HG02798 (cell line): ENCODE data around the gene OAF.
"Not testable (repeated sequence)": the region's sequence is repeated elsewhere in the genome, so short reads cannot be mapped to it uniquely, and the experiment has no call there.

ENCODE experiments used
- ATAC-seq: cut with Tn5 transposase; IDR thresholded peaks from one replicate; pipeline ENCODE4 v1.9.1; 2021; ENCODE audit warnings: mild to moderate bottlenecking; ENCODE audit not compliant: unreplicated experiment, poor library complexity

Gene OAF

GRCh38 chr11:120259241-120259640 is 48.4 kb downstream of the OAF start:
- no peak for ATAC-seq

- ATAC-seq, result no peak
Measured at GRCh38 chr11:120259988-120260565, 49.2 kb downstream of the OAF start.

DNA sequence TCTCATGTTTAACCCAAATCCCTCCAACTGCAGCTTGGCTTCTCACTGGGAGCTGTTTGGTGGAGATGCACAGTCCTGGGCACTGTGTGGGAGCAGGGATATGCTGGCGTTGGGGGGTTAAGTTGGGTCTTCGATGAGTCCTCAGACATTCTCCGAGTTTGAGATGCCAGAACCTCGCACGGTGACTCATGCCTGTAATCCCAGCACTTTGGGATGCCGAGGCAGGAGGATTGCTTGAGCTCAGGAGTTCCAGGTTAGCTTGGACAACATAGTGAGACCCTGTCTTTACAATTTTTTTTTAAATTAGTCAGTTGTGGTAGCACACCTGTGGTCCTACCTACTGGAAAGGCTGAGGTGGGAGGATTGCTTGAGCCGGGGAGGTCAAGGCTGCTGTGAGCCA is 49.8 kb downstream of the OAF start:
- ATAC-seq, result no peak

DNA sequence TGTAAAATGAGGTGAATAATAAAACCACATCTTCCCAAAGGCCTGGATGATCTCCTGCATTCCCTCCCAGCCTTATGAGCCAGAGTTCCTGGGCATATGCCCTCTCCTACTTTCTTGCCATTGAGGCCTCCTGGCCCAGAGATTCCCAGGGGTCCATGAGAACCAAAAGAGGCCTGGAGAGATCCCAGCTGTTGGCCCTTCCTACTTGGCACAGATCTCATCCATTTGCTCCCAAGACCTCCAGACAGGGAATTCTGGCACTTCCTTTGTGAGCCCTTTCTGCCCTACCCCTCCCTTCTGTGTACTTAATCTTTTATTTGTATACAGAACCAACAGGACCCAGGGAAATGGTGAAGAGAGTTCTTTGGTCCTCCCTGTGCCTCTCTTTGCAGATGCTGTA is 50.5 kb downstream of the OAF start:
- ATAC-seq, result no peak

- no peak for ATAC-seq
Measured at GRCh38 chr11:120261931-120262330, 51.1 kb downstream of the OAF start.

GRCh38 chr11:120267319-120267718 is 56.5 kb downstream of the OAF start:
- no peak for ATAC-seq

GRCh38 chr11:120268686-120269085 is 57.9 kb downstream of the OAF start:
- ATAC-seq, result no peak

DNA sequence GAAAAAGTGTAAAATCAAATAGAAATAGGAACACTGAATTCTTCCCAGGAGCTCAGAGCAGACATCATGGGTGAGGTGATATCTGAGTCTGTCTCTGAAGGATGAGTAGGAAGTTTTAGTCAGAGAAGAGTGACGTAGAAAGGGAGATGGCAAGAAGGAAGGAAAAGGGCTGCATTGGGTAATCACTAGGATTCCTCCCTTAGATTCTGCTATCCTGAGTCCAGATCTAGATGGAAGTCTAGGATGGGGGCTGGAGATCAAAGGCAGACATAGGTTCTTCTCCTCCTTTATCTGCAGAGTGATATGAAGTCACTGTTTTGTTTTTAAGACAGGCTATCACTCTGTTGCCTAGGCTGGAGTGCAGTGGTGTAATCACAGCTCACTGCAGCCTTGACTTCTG is 59.6 kb downstream of the OAF start:
- ATAC-seq, result no peak

- ATAC-seq, result no peak
Measured at GRCh38 chr11:120271672-120272071, 60.8 kb downstream of the OAF start.

GRCh38 chr11:120272303-120272702 is 61.5 kb downstream of the OAF start:
- ATAC-seq, result no peak

GRCh38 chr11:120273432-120273831 is 62.6 kb downstream of the OAF start:
- no peak for ATAC-seq

- not testable (repeated sequence) for ATAC-seq
Measured at GRCh38 chr11:120273956-120274355, 63.1 kb downstream of the OAF start.

- ATAC-seq, result no peak
Measured at GRCh38 chr11:120279502-120279901, 68.7 kb downstream of the OAF start.
